Gastroesophageal sphincter (tissue), 4 donors: ENCODE results near the gene DMD. TPM values are rescaled to one million over a fixed set of nuclear protein-coding genes. Genes with fewer than 3 reads are reported as not detected.
"Not testable (repeated sequence)": the region's sequence is repeated elsewhere in the genome, so short reads cannot be mapped to it uniquely, and the experiment has no call there.

ENCODE experiments used
- ATAC-seq: fragments of 150-250 bp; one replicate; pipeline ENCODE4 v1.9.1; 2016; ENCODE audit warnings: mild to moderate bottlenecking, moderate library complexity
- H3K27ac ChIP-seq, 4 donors: fragments of 200-600 bp; sonication (generic) in 3 of 4; 1 replicate in 3 of 4; 2 replicates in 1 of 4; pipeline ENCODE4 v1.5.1; 2016 to 2019
- H3K27me3 ChIP-seq: fragments of 200-600 bp; sonication (generic); one replicate; pipeline ENCODE4 v1.5.1; 2019
- H3K36me3 ChIP-seq, 2 donors: fragments of 200-600 bp; sonication (generic); one replicate each; pipeline ENCODE4 v1.5.1; 2019; ENCODE audit warnings: control low read depth in 1 of 2
- H3K4me1 ChIP-seq, 3 donors: fragments of 200-600 bp; sonication (generic); 1 replicate in 2 of 3; 2 replicates in 1 of 3; pipeline ENCODE4 v1.5.1; 2016 to 2019; ENCODE audit warnings: control low read depth in 2 of 3
- H3K4me3 ChIP-seq, 2 donors: fragments of 200-600 bp; sonication (generic); one replicate each; pipeline ENCODE4 v1.5.1; 2019; ENCODE audit warnings: mild to moderate bottlenecking in 1 of 2, moderate library complexity in 1 of 2
- H3K9me3 ChIP-seq, 3 donors: fragments of 200-600 bp; sonication (generic); one replicate each; pipeline ENCODE4 v1.5.1; 2017 to 2019; ENCODE audit warnings: control low read depth in 2 of 3
- CTCF ChIP-seq, 4 experiments: fragments of 200-600 bp in 2 of 4; fragments of 450-650 bp in 2 of 4; sonication (generic) in 1 of 4; IDR thresholded peaks; one replicate each; pipeline ENCODE4 v1.5.1; 2017 to 2019; ENCODE audit warnings: antibody characterized with exemption in 4 of 4, mild to moderate bottlenecking in 2 of 4, moderate library complexity in 2 of 4
- EP300 ChIP-seq: sonication (generic); formaldehyde crosslinking; IDR thresholded peaks from one replicate; pipeline ENCODE4 v1.6.1; 2017; ENCODE audit warnings: antibody characterized with exemption, mild to moderate bottlenecking
- POLR2A ChIP-seq, 2 donors: fragments of 450-650 bp; IDR thresholded peaks; one replicate each; pipeline ENCODE4 v1.6.1; 2017; ENCODE audit warnings: antibody characterized with exemption in 2 of 2, mild to moderate bottlenecking in 2 of 2, moderate library complexity in 1 of 2
- POLR2AphosphoS5 ChIP-seq: sonication (generic); formaldehyde crosslinking; IDR thresholded peaks from one replicate; pipeline ENCODE4 v1.6.1; 2017; ENCODE audit warnings: antibody characterized with exemption
- WGBS, 2 donors: methylation state at CpG; one replicate each; pipeline ENCODE4 v1.1.5; 2018; ENCODE audit warnings: low coverage in 1 of 2; 5-methylcytosine and 5-hydroxymethylcytosine counted together
- total RNA-seq, 4 donors: library from RNA; depleted of rRNA; stranded (reverse); fragments of >200 nt; gene quantifications; one replicate each; pipeline ENCODE4 v1.1.0, GENCODE V29; 2016

The DMD gene
- total RNA-seq, 4 donors from 2014 or later, result 111 to 225 (median 183) TPM

GRCh38 chrX:31471229-31471628 is 1740.1 kb downstream of the DMD start:
- WGBS, 2 donors, result 83 to 100% methylated on average over 1 to 3 of the region's 11 CpGs
- TF ChIP-seq POLR2AphosphoS5 (no peak), CTCF (IDR thresholded peaks at IDR 0.05) (no peak)
- Histone ChIP-seq H3K4me3 (no peak overlapping the region), H3K27ac (no peak overlapping the region), H3K4me1 (no peaks in the 10 kb centered on the region), H3K9me3 (no peaks in the 10 kb centered on the region), H3K36me3 (no peaks in the 10 kb centered on the region), H3K27me3 (no peaks in the 10 kb centered on the region)
- no peak for ATAC-seq

- not testable (repeated sequence) for H3K4me3 ChIP-seq, H3K9me3 ChIP-seq, H3K36me3 ChIP-seq, H3K27ac ChIP-seq, H3K4me1 ChIP-seq, ATAC-seq, H3K27me3 ChIP-seq
- WGBS, 2 donors, result no CpG with 5 or more reads among the region's 7 CpGs
Observed at GRCh38 chrX:31470753-31471152, 1740.6 kb downstream of the DMD start.

GRCh38 chrX:31464306-31464915 is 1746.9 kb downstream of the DMD start:
- TF ChIP-seq POLR2A (IDR thresholded peaks at IDR 0.05) (no peak), EP300 (no peak), CTCF (IDR thresholded peaks at IDR 0.05) (no peak), POLR2AphosphoS5 (no peak)
- Histone ChIP-seq H3K36me3 (no peaks in the 10 kb centered on the region), H3K4me1 (no peaks in the 10 kb centered on the region), H3K27ac (no peak overlapping the region), H3K4me3 (no peak overlapping the region), H3K27me3 (no peaks in the 10 kb centered on the region), H3K9me3 (no peaks in the 10 kb centered on the region)
- ATAC-seq, result no peak
- WGBS, 2 donors, result 19 to 37% methylated on average over 4 of the region's 4 CpGs

- no peaks in the 10 kb centered on the region for H3K9me3 ChIP-seq
- H3K27me3 ChIP-seq, result no peaks in the 10 kb centered on the region
- TF ChIP-seq POLR2A (IDR thresholded peaks at IDR 0.05), result no peak
- TF ChIP-seq CTCF (IDR thresholded peaks at IDR 0.05), result no peak
- TF ChIP-seq POLR2AphosphoS5, result no peak
- TF ChIP-seq EP300, result no peak
- no peaks in the 10 kb centered on the region for H3K36me3 ChIP-seq
- no peak for ATAC-seq
- no peak overlapping the region for H3K27ac ChIP-seq
- H3K4me1 ChIP-seq, result no peaks in the 10 kb centered on the region
- H3K4me3 ChIP-seq, result no peak overlapping the region
Observed at GRCh38 chrX:31461266-31461665, 1750.1 kb downstream of the DMD start.

GRCh38 chrX:31459361-31459760 is 1752.0 kb downstream of the DMD start:
- ATAC-seq, result no peak

More at GRCh38 chrX:31459361-31459760, 1752.0 kb downstream of the DMD start:
- H3K27me3 ChIP-seq, result no peaks in the 10 kb centered on the region
- TF ChIP-seq POLR2AphosphoS5 (no peak), CTCF (IDR thresholded peaks at IDR 0.05) (no peak), POLR2A (IDR thresholded peaks at IDR 0.05) (no peak), EP300 (no peak)
- no peaks in the 10 kb centered on the region for H3K4me1 ChIP-seq
- H3K9me3 ChIP-seq, result no peaks in the 10 kb centered on the region
- 72 to 76% methylated on average over 5 of the region's 5 CpGs for WGBS, 2 donors
- H3K4me3 ChIP-seq, result no peak overlapping the region
- H3K36me3 ChIP-seq, result no peaks in the 10 kb centered on the region
- no peak overlapping the region for H3K27ac ChIP-seq
